Measurements from ENCODE around the gene ZNF594.
"Not testable (repeated sequence)": the region's sequence is repeated elsewhere in the genome, so short reads cannot be mapped to it uniquely, and the experiment has no call there.

The ZNF594 gene

GRCh38 chr17:5136580-5137412 lies 54.9 kb downstream of the ZNF594 start:
- ATAC-seq, DNase-seq: not testable (repeated sequence)

- ATAC-seq (no peak), DNase-seq (no peak)
These were observed 55.7 kb downstream of the ZNF594 start for GRCh38 chr17:5135726-5136579.

GRCh38 chr17:5135131-5135712 lies 56.4 kb downstream of the ZNF594 start:
- not testable (repeated sequence) for ATAC-seq, DNase-seq

GRCh38 chr17:5134571-5134970 lies 57.1 kb downstream of the ZNF594 start:
- not testable (repeated sequence) for DNase-seq, ATAC-seq

DNA sequence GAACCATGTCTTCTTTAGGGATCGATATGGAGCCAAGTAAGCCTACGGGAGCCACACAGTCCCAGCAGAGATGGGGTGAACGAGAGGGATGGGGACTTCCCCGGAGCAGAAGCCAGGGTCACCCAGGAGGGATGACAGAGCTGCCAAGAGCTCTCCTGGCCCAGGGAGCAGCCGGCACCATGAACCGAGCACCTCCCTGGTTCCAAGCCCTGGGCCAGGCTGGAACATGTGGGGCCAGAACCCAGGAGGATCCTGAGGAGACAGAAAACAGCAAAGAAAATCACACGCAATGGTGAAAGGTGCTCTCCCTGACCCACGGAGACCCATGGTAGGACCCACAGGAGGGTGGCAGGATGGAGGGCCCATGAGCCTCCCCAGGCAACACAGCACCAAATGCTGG lies 57.7 kb downstream of the ZNF594 start:
- ATAC-seq, DNase-seq: not testable (repeated sequence)

DNA sequence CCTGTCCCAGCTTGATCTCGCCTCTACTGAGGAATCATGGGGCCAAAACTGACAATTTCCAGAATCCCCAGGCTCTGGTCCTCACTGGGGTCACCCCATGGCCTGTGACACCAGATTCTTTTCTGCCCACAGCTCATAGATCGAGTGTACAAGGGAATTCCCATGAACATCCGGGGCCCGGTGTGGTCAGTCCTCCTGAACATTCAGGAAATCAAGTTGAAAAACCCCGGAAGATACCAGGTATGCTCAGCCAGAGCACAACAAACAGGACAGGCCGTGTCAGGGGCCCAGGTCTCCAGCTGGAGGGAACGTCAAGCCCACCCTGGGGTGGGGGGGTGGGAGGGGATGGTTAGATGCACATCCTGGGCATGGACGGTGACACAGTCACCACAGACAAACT lies 58.4 kb downstream of the ZNF594 start:
- no peak for DNase-seq
- ATAC-seq, result no peak

DNA sequence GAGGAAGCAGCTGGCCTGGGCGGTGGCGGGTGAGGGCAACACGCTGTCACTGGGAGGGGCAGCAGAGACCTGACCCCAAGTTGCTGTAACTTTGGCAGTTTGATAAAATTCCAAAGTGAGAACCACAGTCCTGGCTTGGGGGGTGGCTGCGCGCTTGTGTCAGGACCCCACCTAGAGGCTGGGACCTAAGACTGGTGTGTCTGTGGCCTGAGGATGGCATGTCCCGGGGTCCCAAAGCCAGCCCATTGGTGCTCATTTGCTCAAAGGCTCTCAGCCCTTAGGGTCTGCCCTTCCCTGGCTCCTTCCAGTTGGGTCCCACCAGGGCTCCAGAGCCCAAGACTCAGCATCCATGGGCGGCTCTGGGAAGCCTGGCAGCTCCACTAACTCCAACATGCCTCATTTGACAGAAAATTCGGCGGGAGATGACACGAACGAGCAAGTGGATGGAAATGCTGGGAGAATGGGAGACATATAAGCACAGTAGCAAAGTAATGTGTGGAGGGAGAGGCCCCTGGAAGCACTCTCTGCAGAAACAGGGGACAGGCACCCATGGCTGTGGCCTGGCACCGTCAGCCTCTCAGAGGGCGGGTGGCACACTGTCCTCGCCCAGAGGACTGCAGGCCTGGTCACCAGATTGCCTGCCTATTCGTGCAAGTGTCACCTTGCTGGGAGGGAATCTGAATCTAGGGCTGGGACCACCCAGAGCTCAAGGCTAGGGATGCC lies 59.0 kb downstream of the ZNF594 start:
- not testable (repeated sequence) for ATAC-seq, DNase-seq

- not testable (repeated sequence) for ATAC-seq, DNase-seq
These were observed 59.7 kb downstream of the ZNF594 start for GRCh38 chr17:5131799-5132502.

DNA sequence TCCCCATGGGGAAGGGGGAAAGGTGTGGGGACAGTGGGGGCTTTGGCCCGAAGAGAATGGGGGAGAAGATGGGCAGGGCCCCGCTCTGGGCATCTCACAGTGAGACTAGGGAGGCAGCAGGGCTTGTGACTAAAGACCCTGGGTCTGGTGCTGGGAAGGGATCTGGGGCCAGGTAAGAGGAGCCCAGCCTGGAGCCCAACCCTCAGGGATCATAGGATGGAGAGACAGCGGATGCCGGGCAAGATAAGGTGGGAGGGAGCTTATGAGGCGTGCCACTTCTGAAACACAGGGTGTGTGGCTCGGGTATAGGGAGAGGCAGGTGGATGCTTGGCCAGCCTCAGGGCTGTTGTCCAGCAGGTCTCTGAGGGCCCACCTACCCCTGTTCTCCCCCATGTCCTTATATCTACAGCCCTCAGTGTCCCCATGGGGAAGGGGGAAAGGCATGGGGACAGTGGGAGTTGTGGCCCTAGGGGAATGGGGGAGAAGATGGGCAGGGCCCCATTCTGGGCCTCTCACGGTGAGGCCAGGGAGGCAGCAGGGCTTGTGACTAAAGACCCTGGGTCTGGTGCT lies 60.4 kb downstream of the ZNF594 start:
- DNase-seq, result no peak

GRCh38 chr17:5130687-5131086 lies 61.0 kb downstream of the ZNF594 start:
- ATAC-seq, DNase-seq: not testable (repeated sequence)

More for the DNA sequence above, 60.4 kb downstream of the ZNF594 start:
- no peak for ATAC-seq

- ATAC-seq, result not testable (repeated sequence)
These were observed 61.4 kb downstream of the ZNF594 start for GRCh38 chr17:5130261-5130660.

GRCh38 chr17:5129770-5130169 lies 61.9 kb downstream of the ZNF594 start:
- not testable (repeated sequence) for DNase-seq

More at GRCh38 chr17:5130261-5130660, 61.4 kb downstream of the ZNF594 start:
- not testable (repeated sequence) for DNase-seq

More at GRCh38 chr17:5129770-5130169, 61.9 kb downstream of the ZNF594 start:
- ATAC-seq, result not testable (repeated sequence)

Measured in stimulated activated naive CD8-positive, alpha-beta T cell treated with anti-CD3 and anti-CD28 coated beads, Interleukin-15, Interleukin-2, amounts not matched to agents 100 U/mL and 50 U/mL, for 24 hours (primary cell).